ENCODE results near the gene GORASP1. TPM values are rescaled to one million over a fixed set of nuclear protein-coding genes. Genes with fewer than 3 reads are reported as not detected.

GORASP1 gene
- total and polyA plus RNA-seq, 2 experiments from 2014 or later: 69.3 to 135 TPM

DNA sequence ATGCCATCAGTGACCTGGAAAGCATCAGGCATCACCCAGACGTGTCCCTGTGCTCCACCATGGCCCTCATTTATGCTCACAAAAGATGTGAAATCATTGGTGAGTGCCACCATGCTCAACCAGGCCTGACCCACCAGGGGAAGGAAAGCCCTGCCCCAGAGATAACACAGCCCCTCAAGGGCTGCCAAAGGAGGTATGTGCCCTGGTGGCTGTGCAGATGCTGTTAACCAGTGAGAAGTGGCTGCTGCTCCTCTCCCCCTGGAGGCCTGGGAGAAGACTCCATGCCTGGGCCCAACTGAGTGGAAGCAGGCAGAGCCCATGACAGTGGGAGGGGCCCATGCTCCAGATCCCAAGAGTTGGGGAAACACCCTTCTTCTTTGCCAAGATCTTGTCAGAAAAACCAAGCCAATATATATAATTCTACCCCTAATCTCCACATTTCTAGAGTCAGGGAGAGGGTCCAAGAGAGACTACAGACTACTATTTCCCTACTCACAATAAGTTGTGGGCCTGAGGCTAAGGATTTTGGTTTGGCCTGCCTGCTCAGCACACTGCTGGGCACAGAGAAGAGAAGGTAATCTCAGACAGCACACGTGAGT lies 2.7 kb upstream of the GORASP1 start:
- TF ChIP-seq, protein P1, sequence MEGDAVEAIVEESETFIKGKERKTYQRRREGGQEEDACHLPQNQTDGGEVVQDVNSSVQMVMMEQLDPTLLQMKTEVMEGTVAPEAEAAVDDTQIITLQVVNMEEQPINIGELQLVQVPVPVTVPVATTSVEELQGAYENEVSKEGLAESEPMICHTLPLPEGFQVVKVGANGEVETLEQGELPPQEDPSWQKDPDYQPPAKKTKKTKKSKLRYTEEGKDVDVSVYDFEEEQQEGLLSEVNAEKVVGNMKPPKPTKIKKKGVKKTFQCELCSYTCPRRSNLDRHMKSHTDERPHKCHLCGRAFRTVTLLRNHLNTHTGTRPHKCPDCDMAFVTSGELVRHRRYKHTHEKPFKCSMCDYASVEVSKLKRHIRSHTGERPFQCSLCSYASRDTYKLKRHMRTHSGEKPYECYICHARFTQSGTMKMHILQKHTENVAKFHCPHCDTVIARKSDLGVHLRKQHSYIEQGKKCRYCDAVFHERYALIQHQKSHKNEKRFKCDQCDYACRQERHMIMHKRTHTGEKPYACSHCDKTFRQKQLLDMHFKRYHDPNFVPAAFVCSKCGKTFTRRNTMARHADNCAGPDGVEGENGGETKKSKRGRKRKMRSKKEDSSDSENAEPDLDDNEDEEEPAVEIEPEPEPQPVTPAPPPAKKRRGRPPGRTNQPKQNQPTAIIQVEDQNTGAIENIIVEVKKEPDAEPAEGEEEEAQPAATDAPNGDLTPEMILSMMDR (IDR thresholded peaks at IDR 0.05; ENCODE audit: low read depth, low read length): no peak
- H3K9me3 ChIP-seq (ENCODE audit: low read depth): no peaks in the 10 kb centered on the region

DNA sequence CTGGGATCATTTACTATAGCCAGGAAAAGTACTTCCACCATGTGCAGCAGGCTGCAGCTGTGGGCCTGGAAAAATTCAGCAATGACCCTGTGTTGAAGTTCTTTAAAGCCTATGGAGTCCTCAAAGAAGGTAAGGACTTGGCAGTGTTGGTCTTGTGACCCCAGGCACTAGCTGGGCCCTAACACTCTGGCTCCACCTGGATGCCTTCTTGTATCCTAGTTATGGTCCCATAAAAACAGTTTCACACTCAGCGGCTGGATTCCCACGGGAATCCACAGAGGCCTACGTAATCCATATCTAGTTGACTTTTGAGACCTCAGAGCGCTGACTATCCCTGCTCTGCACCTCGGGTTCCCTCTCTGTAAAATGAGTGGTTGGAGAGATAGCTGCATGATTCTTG lies 1.7 kb upstream of the GORASP1 start:
- H3K27me3 ChIP-seq: no peaks in the 10 kb centered on the region
- DNase-seq (ENCODE audit: low read depth in 1 of 2, low spot score in 1 of 2): no peak
- no peaks in the 10 kb centered on the region for H3K36me3 ChIP-seq
- H3K27ac ChIP-seq: no peak overlapping the region
- TF ChIP-seq, protein P1 (IDR thresholded peaks at IDR 0.05; ENCODE audit: low read depth, low read length): no peak
- peaks cover 5% of the 10 kb centered on the region for H3K4me1 ChIP-seq (ENCODE audit: low read depth)
- no peaks in the 10 kb centered on the region for H3K9me3 ChIP-seq (ENCODE audit: low read depth)
- H3K4me3 ChIP-seq: no peak overlapping the region

More for the DNA sequence above, 2.7 kb upstream of the GORASP1 start:
- Histone ChIP-seq H3K36me3 (no peaks in the 10 kb centered on the region), H3K27ac (no peak overlapping the region), H3K27me3 (no peaks in the 10 kb centered on the region), H3K4me3 (no peak overlapping the region), H3K4me1 (ENCODE audit: low read depth) (peaks cover 5% of the 10 kb centered on the region)
- no peak for DNase-seq (ENCODE audit: low read depth in 1 of 2, low spot score in 1 of 2)

DNA sequence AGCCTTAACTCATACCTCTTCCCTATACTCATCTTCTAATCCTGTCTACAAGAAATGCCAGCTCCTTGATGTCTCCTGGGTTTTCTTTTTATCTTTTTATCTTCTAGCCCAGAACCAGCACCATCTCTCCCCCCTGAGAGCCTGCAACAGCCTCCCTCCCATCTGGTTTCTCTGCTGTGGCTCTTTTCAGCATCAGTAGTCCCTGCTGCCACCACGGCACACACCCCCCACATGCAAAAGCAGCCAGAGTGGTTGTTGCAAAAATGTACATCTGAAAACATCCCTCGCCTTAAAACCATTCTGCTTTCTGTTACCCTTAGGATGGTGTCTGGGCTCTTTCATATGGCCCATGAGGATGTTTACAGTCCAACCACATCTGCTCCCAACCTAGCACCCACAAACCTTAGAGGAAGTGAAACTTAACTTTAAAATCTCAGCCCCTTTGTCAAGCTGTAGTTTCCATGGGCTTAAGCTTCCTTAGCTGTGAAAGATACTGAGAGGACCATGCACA lies 828 bp upstream of the GORASP1 start:
- Histone ChIP-seq H3K9me3 (ENCODE audit: low read depth) (no peaks in the 10 kb centered on the region), H3K27ac (no peak overlapping the region), H3K4me3 (peak overlapping the region; percentile 95), H3K27me3 (no peaks in the 10 kb centered on the region), H3K4me1 (ENCODE audit: low read depth) (peaks cover 5% of the 10 kb centered on the region), H3K36me3 (no peaks in the 10 kb centered on the region)
- no peak for DNase-seq (ENCODE audit: low read depth in 1 of 2, low spot score in 1 of 2)
- TF ChIP-seq, protein P1 (IDR thresholded peaks at IDR 0.05; ENCODE audit: low read depth, low read length): no peak

DNA sequence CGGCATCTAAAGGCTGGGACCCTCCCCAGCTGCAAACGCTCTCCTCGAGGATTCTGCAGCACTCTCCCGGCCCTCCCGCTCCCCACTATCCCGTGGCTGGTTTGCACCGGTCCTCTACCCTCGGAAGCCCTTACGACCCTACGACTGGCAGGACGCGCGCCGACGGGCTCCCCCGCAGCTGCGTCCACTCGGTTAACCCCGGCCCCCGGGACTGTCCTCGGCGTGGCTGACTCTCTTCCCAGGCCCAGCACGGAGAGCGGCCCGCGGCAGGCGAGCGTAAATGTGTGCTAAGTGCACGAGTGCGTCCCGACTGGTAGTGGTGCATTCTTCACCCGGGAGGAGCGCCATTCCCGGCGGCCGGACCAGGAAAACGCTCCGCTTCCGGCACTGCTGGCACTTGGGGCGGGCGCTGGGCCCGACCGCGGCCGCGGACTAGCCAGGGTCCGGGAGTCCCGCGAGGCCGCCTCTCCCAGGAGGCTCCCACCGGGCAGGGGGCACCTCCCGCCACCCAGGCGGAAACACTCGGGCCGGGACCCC lies 508 bp downstream of the GORASP1 start:
- peaks cover 5% of the 10 kb centered on the region for H3K4me1 ChIP-seq (ENCODE audit: low read depth)
- no peaks in the 10 kb centered on the region for H3K9me3 ChIP-seq (ENCODE audit: low read depth)
- peak overlapping the region; percentile 97 for H3K27ac ChIP-seq
- peak overlapping the region; percentile 95 for H3K4me3 ChIP-seq
- TF ChIP-seq, protein P1 (IDR thresholded peaks at IDR 0.05; ENCODE audit: low read depth, low read length): no peak
- peak; percentile 64 to 83 for DNase-seq (ENCODE audit: low read depth in 1 of 2, low spot score in 1 of 2)
- peaks cover 2% of the 10 kb centered on the region for H3K36me3 ChIP-seq
- no peaks in the 10 kb centered on the region for H3K27me3 ChIP-seq

DNA sequence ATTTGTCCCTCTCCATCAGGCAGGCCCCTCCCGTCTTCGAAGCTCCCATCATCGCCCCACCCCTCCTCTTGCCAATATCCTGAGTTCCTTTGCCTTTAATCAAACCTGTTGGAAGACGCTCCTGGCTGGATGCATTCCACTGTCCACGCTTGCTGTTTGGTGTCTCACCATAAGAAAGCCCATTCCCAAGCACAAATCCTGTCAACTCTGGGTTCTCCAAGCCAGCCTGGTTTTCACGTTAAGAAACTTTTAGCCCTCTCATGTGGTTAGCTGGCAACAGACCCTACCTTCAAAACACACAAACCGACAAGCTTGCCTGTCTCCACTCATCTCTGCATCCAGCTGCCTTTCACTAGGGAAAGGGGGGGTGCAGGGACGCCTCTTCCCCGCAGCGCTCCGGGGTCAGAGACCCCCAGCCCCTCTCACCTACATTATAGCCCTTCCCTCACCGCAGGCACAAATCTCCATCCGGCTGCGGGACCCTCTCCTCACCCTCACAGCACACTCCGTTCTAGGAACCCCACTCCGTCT lies 1.1 kb downstream of the GORASP1 start:
- Histone ChIP-seq H3K4me3 (peak overlapping the region; percentile 95), H3K9me3 (ENCODE audit: low read depth) (no peaks in the 10 kb centered on the region), H3K27me3 (no peaks in the 10 kb centered on the region), H3K4me1 (ENCODE audit: low read depth) (peaks cover 5% of the 10 kb centered on the region), H3K36me3 (peaks cover 2% of the 10 kb centered on the region), H3K27ac (peak overlapping the region; percentile 97)
- TF ChIP-seq, protein P1 (IDR thresholded peaks at IDR 0.05; ENCODE audit: low read depth, low read length): no peak
- DNase-seq (ENCODE audit: low read depth in 1 of 2, low spot score in 1 of 2): peak; percentile 14 to 46
